GM23338 (cell line): ENCODE results near the gene MED17. TPM values are rescaled to one million over a fixed set of nuclear protein-coding genes. Genes with fewer than 3 reads are reported as not detected.

Source experiments
- ATAC-seq: fragments of 200-7000 bp; cut with Tn5 transposase; 3 replicates; pipeline ENCODE4 v1.9.1; 2020
- DNase-seq: peaks from one replicate; pipeline ENCODE4 v3.0.0-alpha.2; 2015; ENCODE audit warnings: low spot score
- H2AFZ ChIP-seq: fragments of 200-600 bp; sonication (generic); 2 replicates; pipeline ENCODE4 v1.8.0; 2016; ENCODE audit warnings: antibody characterized with exemption, mild to moderate bottlenecking, moderate library complexity
- H3F3A ChIP-seq: fragments of 200-600 bp; sonication (generic); replicated peaks from 2 replicates; pipeline ENCODE4 v1.8.0; 2017; ENCODE audit warnings: antibody characterized with exemption, mixed run types, low read depth
- H3K27ac ChIP-seq: fragments of 200-600 bp; sonication (generic); 2 replicates; pipeline ENCODE4 v1.6.1; 2016; ENCODE audit warnings: low read depth
- H3K27me3 ChIP-seq: fragments of 200-600 bp; sonication (generic); 2 replicates; pipeline ENCODE4 v1.8.0; 2016; ENCODE audit warnings: mild to moderate bottlenecking, mixed run types, moderate library complexity; ENCODE audit not compliant: insufficient read depth
- H3K36me3 ChIP-seq: fragments of 200-600 bp; sonication (generic); 2 replicates; pipeline ENCODE4 v1.8.0; 2016; ENCODE audit warnings: mild to moderate bottlenecking; ENCODE audit not compliant: insufficient read depth
- H3K4me1 ChIP-seq: fragments of 200-600 bp; sonication (generic); 2 replicates; pipeline ENCODE4 v1.8.0; 2016; ENCODE audit warnings: mild to moderate bottlenecking, moderate library complexity; ENCODE audit not compliant: insufficient read depth
- H3K4me2 ChIP-seq: fragments of 200-600 bp; sonication (generic); 2 replicates; pipeline ENCODE4 v1.7.1; 2017; ENCODE audit warnings: mixed run types
- H3K4me3 ChIP-seq: fragments of 200-600 bp; sonication (generic); 2 replicates; pipeline ENCODE4 v1.6.1; 2016; ENCODE audit warnings: mixed run types
- H3K79me2 ChIP-seq: fragments of 200-600 bp; sonication (generic); replicated peaks from 2 replicates; pipeline ENCODE4 v1.8.0; 2017; ENCODE audit warnings: mild to moderate bottlenecking; ENCODE audit not compliant: insufficient read depth
- H3K9me2 ChIP-seq: fragments of 200-600 bp; sonication (generic); 2 replicates; pipeline ENCODE4 v1.8.0; 2017; ENCODE audit not compliant: insufficient read depth
- H4K20me1 ChIP-seq: fragments of 200-600 bp; sonication (generic); replicated peaks from 2 replicates; pipeline ENCODE4 v1.8.0; 2017; ENCODE audit warnings: mild to moderate bottlenecking; ENCODE audit not compliant: insufficient read depth
- H3K27ac Mint-ChIP-seq: 2 replicates; pipeline ENCODE4 v1.8.0; 2020; ENCODE audit warnings: inconsistent platforms, mild to moderate bottlenecking, moderate library complexity, mixed read lengths
- H3K27me3 Mint-ChIP-seq: 3 replicates; pipeline ENCODE4 v1.8.0; 2022; ENCODE audit warnings: low read depth, mild to moderate bottlenecking, moderate library complexity, mixed read lengths, inconsistent platforms; ENCODE audit not compliant: insufficient read depth, poor library complexity
- H3K36me3 Mint-ChIP-seq: 3 replicates; pipeline ENCODE4 v1.8.0; 2021; ENCODE audit warnings: low read depth, mild to moderate bottlenecking, inconsistent platforms, moderate library complexity, mixed read lengths
- H3K4me1 Mint-ChIP-seq: 3 replicates; pipeline ENCODE4 v1.8.0; 2020; ENCODE audit warnings: mild to moderate bottlenecking, inconsistent platforms, mixed read lengths
- H3K4me3 Mint-ChIP-seq: 3 replicates; pipeline ENCODE4 v1.8.0; 2021; ENCODE audit warnings: moderate library complexity, mild to moderate bottlenecking, inconsistent platforms, mixed read lengths
- H3K9me3 Mint-ChIP-seq: 3 replicates; pipeline ENCODE4 v1.8.0; 2020; ENCODE audit warnings: moderate library complexity, mild to moderate bottlenecking, inconsistent platforms, mixed read lengths
- CREB1 ChIP-seq: fragments of 250-450 bp; sonication (Bioruptor Pico); IDR thresholded peaks from 2 replicates; pipeline ENCODE4 v1.5.0; 2020; ENCODE audit warnings: low read depth, mild to moderate bottlenecking, moderate library complexity
- EZH2 ChIP-seq: fragments of 200-600 bp; sonication (generic); IDR thresholded peaks from one replicate; pipeline ENCODE4 v1.8.0; 2017; ENCODE audit warnings: antibody characterized with exemption, mild to moderate bottlenecking, low read depth; ENCODE audit not compliant: unreplicated experiment
- EZH2phosphoT487 ChIP-seq: fragments of 200-600 bp; sonication (generic); IDR thresholded peaks from one replicate; pipeline ENCODE4 v1.8.1; 2018; ENCODE audit warnings: antibody characterized with exemption; ENCODE audit not compliant: unreplicated experiment
- JUNB ChIP-seq: IDR thresholded peaks from one replicate; pipeline ENCODE4 v1.6.1; 2016; ENCODE audit warnings: antibody characterized with exemption; ENCODE audit not compliant: unreplicated experiment
- NANOG ChIP-seq: IDR thresholded peaks from 2 replicates; pipeline ENCODE4 v1.6.1; 2016; ENCODE audit warnings: antibody characterized with exemption, borderline replicate concordance
- POLR2AphosphoS5 ChIP-seq: IDR thresholded peaks from 2 replicates; pipeline ENCODE4 v1.6.1; 2016; ENCODE audit warnings: antibody characterized with exemption, low read depth
- STAT1 ChIP-seq: IDR thresholded peaks from one replicate; pipeline ENCODE4 v1.6.1; 2016; ENCODE audit warnings: antibody characterized with exemption; ENCODE audit not compliant: unreplicated experiment
- ZNF114 ChIP-seq: fragments of 250-450 bp; sonication (Bioruptor Pico); IDR thresholded peaks from 2 replicates; pipeline ENCODE4 v1.5.0; 2020; ENCODE audit warnings: mild to moderate bottlenecking, moderate library complexity
- ZNF331 ChIP-seq: fragments of 250-450 bp; sonication (Bioruptor Pico); IDR thresholded peaks from 2 replicates; pipeline ENCODE4 v1.5.0; 2020; ENCODE audit warnings: low read depth, mild to moderate bottlenecking, moderate library complexity
- polyA plus RNA-seq: library from polyadenylated mRNA; unstranded; fragments of >200 nt; fragmentation: Nextera tagmentation; extraction: Ambion mirVana; gene quantifications from 2 replicates; pipeline ENCODE4 v1.2.1, GENCODE V29; 2016
- total RNA-seq: library from RNA; depleted of rRNA; stranded (reverse); fragments of >200 nt; shearing (Covaris generic); gene quantifications from 2 replicates; pipeline ENCODE4 v1.2.3, GENCODE V29; 2014
- TF ChIP-seq, protein P1 (sequence below), 2 experiments: fragments of 200-600 bp in 1 of 2; sonication (generic) in 1 of 2; conservative IDR thresholded peaks; 2 replicates each; pipeline versions ENCODE4 v1.5.1 to v1.6.1; 2016 to 2017; ENCODE audit warnings: antibody characterized with exemption in 2 of 2, low read depth in 2 of 2, mild to moderate bottlenecking in 2 of 2, moderate library complexity in 1 of 2
- TF ChIP-seq, protein P2 (sequence below): IDR thresholded peaks from one replicate; pipeline ENCODE4 v1.6.1; 2018; ENCODE audit warnings: antibody characterized with exemption; ENCODE audit not compliant: unreplicated experiment

MED17 gene
- total and polyA plus RNA-seq, 2 experiments from 2014 or later = 19.1 to 31.2 TPM

DNA sequence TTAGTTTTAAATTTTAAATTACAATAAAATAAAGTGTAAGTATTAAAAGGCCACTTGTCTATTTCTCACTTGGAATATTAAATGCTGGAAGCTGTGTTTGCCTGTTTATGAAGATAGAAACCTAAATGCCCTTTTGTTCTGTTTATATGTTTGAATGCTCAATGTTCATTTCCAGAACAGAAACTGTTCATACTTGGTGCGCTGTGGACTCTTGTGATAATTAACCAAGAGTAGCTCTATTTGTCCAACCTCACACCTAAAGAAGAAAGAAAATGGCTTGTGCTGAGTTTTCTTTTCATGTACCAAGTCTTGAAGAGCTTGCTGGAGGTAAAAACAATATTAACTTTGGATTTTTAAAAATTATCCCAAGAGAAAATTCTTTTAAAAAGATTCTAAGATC lies 37.0 kb upstream of the MED17 start:
- no peak overlapping the region for H3K27ac ChIP-seq
- Mint-ChIP-seq H3K4me3 (no peak overlapping the region), H3K27ac (no peak overlapping the region), H3K27me3 (no peaks in the 10 kb centered on the region), H3K36me3 (no peaks in the 10 kb centered on the region; the same call in 1 of the 3 replicates), H3K4me1 (peaks cover 17% of the 10 kb centered on the region), H3K9me3 (no peaks in the 10 kb centered on the region)
- H3F3A ChIP-seq = no peaks in the 10 kb centered on the region
- no peak overlapping the region for H3K4me3 ChIP-seq
- DNase-seq = no peak
- H3K79me2 ChIP-seq = peaks cover 27% of the 10 kb centered on the region
- no peak overlapping the region for H3K4me2 ChIP-seq
- no peak for TF ChIP-seq CREB1 (CRISPR knock-in tag)
- no peak for ATAC-seq
- H3K9me2 ChIP-seq = no peaks in the 10 kb centered on the region
- H3K4me1 ChIP-seq = no peaks in the 10 kb centered on the region; the same call in 1 of the 2 replicates
- H3K27me3 ChIP-seq = no peaks in the 10 kb centered on the region
- no peaks in the 10 kb centered on the region for H4K20me1 ChIP-seq
- H3K36me3 ChIP-seq = no peaks in the 10 kb centered on the region
- no peak overlapping the region for H2AFZ ChIP-seq

DNA sequence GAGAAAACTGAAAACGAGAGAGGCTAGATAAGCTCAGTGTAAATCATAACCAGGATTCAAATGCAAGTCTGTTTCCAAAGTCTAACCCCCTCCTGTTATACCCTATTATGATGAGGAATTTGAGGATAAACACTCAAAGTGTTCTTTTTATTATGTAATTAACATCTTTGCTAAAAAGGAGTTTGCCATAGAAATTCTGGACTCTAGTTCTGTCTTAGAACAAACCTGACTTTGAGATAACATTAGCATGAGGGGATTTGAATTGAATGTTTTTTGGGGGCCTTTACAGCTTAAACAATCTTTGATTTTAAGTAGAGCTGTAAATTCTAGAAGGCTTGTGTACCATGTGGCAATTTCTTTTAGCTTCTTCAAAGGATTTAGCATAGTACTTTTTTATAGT lies 33.1 kb upstream of the MED17 start:
- Histone ChIP-seq H3F3A (no peaks in the 10 kb centered on the region), H2AFZ (no peak overlapping the region), H3K27me3 (no peaks in the 10 kb centered on the region), H3K9me2 (no peaks in the 10 kb centered on the region), H3K4me2 (no peak overlapping the region), H3K36me3 (peaks cover 12% of the 10 kb centered on the region; the same call in 1 of the 2 replicates), H3K27ac (no peak overlapping the region), H4K20me1 (no peaks in the 10 kb centered on the region), H3K79me2 (peaks cover 4% of the 10 kb centered on the region; the same call in 1 of the 2 replicates), H3K4me3 (no peak overlapping the region), H3K4me1 (no peaks in the 10 kb centered on the region)
- H3K27ac Mint-ChIP-seq = no peak overlapping the region
- no peaks in the 10 kb centered on the region for H3K27me3 Mint-ChIP-seq
- ATAC-seq (no peak), DNase-seq (no peak)
- no peaks in the 10 kb centered on the region for H3K9me3 Mint-ChIP-seq
- no peak overlapping the region for H3K4me3 Mint-ChIP-seq
- peaks cover 5% of the 10 kb centered on the region; the same call in 1 of the 3 replicates for H3K36me3 Mint-ChIP-seq
- H3K4me1 Mint-ChIP-seq = peaks cover 6% of the 10 kb centered on the region
- TF ChIP-seq, protein P1, sequence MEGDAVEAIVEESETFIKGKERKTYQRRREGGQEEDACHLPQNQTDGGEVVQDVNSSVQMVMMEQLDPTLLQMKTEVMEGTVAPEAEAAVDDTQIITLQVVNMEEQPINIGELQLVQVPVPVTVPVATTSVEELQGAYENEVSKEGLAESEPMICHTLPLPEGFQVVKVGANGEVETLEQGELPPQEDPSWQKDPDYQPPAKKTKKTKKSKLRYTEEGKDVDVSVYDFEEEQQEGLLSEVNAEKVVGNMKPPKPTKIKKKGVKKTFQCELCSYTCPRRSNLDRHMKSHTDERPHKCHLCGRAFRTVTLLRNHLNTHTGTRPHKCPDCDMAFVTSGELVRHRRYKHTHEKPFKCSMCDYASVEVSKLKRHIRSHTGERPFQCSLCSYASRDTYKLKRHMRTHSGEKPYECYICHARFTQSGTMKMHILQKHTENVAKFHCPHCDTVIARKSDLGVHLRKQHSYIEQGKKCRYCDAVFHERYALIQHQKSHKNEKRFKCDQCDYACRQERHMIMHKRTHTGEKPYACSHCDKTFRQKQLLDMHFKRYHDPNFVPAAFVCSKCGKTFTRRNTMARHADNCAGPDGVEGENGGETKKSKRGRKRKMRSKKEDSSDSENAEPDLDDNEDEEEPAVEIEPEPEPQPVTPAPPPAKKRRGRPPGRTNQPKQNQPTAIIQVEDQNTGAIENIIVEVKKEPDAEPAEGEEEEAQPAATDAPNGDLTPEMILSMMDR (conservative IDR thresholded peaks at IDR 0.05; ENCODE audit: low read depth in 2 of 2) = no peak
- TF ChIP-seq ZNF331 (CRISPR knock-in tag) = no peak
- TF ChIP-seq EZH2phosphoT487 = no peak
- no peak for TF ChIP-seq EZH2
- TF ChIP-seq, protein P2, sequence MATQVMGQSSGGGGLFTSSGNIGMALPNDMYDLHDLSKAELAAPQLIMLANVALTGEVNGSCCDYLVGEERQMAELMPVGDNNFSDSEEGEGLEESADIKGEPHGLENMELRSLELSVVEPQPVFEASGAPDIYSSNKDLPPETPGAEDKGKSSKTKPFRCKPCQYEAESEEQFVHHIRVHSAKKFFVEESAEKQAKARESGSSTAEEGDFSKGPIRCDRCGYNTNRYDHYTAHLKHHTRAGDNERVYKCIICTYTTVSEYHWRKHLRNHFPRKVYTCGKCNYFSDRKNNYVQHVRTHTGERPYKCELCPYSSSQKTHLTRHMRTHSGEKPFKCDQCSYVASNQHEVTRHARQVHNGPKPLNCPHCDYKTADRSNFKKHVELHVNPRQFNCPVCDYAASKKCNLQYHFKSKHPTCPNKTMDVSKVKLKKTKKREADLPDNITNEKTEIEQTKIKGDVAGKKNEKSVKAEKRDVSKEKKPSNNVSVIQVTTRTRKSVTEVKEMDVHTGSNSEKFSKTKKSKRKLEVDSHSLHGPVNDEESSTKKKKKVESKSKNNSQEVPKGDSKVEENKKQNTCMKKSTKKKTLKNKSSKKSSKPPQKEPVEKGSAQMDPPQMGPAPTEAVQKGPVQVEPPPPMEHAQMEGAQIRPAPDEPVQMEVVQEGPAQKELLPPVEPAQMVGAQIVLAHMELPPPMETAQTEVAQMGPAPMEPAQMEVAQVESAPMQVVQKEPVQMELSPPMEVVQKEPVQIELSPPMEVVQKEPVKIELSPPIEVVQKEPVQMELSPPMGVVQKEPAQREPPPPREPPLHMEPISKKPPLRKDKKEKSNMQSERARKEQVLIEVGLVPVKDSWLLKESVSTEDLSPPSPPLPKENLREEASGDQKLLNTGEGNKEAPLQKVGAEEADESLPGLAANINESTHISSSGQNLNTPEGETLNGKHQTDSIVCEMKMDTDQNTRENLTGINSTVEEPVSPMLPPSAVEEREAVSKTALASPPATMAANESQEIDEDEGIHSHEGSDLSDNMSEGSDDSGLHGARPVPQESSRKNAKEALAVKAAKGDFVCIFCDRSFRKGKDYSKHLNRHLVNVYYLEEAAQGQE = no peak
- no peak for TF ChIP-seq JUNB
- TF ChIP-seq ZNF114 (CRISPR knock-in tag) = no peak
- no peak for TF ChIP-seq CREB1 (CRISPR knock-in tag)
- no peak for TF ChIP-seq STAT1
- TF ChIP-seq NANOG = no peak
- no peak for TF ChIP-seq POLR2AphosphoS5
